Neural cell (in vitro differentiated cells): ENCODE data around the gene LEUTX.

Experiments used
- CTCF ChIP-seq: fragments of 450-650 bp; IDR thresholded peaks from 2 replicates; pipeline ENCODE4 v1.5.1; 2014; ENCODE audit warnings: antibody characterized with exemption, mild to moderate bottlenecking, moderate library complexity; ENCODE audit not compliant: poor library complexity, severe bottlenecking
- SMC3 ChIP-seq: fragments of 450-650 bp; conservative IDR thresholded peaks from 2 replicates; pipeline ENCODE4 v1.6.1; 2014; ENCODE audit warnings: antibody characterized with exemption, mild to moderate bottlenecking, moderate library complexity; ENCODE audit not compliant: poor library complexity

- TF ChIP-seq CTCF: no peak
- no peak for TF ChIP-seq SMC3
These were observed 47.8 kb downstream of the LEUTX start for GRCh38 chr19:39826311-39826945.
